Coronary artery (tissue), 2 donors: ENCODE measurements around the gene RNASE4.
"Not testable (repeated sequence)": the region's sequence is repeated elsewhere in the genome, so short reads cannot be mapped to it uniquely, and the experiment has no call there.

Experiments
- DNase-seq: peaks from one replicate; pipeline ENCODE4 v3.0.0-alpha.2; 2017; ENCODE audit warnings: low spot score
- H3K27ac ChIP-seq, 2 donors: fragments of 200-600 bp; sonication (generic); one replicate each; pipeline ENCODE4 v1.5.1; 2016 to 2019
- H3K4me3 ChIP-seq: fragments of 200-600 bp; sonication (generic); 2 replicates; pipeline ENCODE4 v1.5.1; 2016; ENCODE audit warnings: mild to moderate bottlenecking, moderate library complexity
- CTCF ChIP-seq: fragments of 200-600 bp; sonication (generic); IDR thresholded peaks from one replicate; pipeline ENCODE4 v1.5.1; 2019; ENCODE audit warnings: antibody characterized with exemption

RNASE4 gene

DNA sequence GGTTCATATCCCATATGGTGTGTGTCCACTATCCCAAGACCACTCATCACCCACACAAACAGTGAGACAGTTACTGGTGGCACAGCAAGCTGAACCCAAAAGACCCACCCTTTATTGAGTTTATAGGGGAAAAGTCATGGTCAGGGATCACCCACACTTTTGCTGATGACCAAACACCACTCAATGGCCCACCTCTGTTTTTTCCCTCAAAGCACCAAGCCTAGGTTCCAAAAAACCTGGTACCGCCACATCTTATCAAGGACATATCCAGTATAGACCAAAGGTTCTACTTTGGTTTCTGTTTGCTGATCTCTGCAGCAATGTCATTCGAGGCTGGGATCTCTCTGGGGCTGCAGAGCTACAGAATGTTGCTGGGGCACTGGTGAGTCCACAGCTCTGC, 23.2 kb upstream of the RNASE4 start:
- no peak for DNase-seq
- Histone ChIP-seq H3K27ac (no peak overlapping the region), H3K4me3 (no peak overlapping the region)
- no peak for TF ChIP-seq CTCF

- TF ChIP-seq CTCF, result no peak
Observed at GRCh38 chr14:20662968-20663732, 21.2 kb upstream of the RNASE4 start.

GRCh38 chr14:20666400-20666961, 17.9 kb upstream of the RNASE4 start:
- not testable (repeated sequence) for H3K27ac ChIP-seq, H3K4me3 ChIP-seq, DNase-seq

More at GRCh38 chr14:20662968-20663732, 21.2 kb upstream of the RNASE4 start:
- DNase-seq, result peak; percentile 72
- Histone ChIP-seq H3K4me3 (peak overlapping the region; percentile 52), H3K27ac (no peak overlapping the region)

GRCh38 chr14:20667957-20668356, 16.4 kb upstream of the RNASE4 start:
- DNase-seq, result no peak
- Histone ChIP-seq H3K27ac (no peak overlapping the region), H3K4me3 (no peak overlapping the region)
- no peak for TF ChIP-seq CTCF

- DNase-seq, result peak; percentile 45
- no peak for TF ChIP-seq CTCF
- no peak overlapping the region for H3K4me3 ChIP-seq
- no peak overlapping the region for H3K27ac ChIP-seq
Observed at GRCh38 chr14:20668969-20669368, 15.4 kb upstream of the RNASE4 start.

GRCh38 chr14:20671597-20672283, 12.6 kb upstream of the RNASE4 start:
- Histone ChIP-seq H3K4me3 (no peak overlapping the region), H3K27ac (no peak overlapping the region)
- DNase-seq, result peak; percentile 3
- TF ChIP-seq CTCF, result no peak

DNA sequence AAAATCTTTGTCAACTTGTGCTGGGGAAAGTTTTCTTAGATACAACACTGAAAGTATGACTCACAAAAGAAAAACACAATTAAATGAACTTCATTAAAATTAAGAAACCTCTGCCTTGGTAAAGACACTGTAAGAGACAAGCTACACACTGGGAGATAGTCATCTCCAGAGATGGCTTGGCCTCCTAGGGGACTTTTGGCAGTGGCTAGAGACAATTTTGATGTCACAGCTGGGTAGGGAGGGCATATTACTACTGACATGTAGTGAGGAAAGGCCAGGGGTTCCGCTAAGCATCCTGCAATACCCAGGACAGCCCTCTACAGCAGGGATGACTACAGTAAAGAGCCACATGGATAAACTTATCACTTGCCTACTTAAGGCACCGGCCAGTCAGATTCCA, 8.7 kb upstream of the RNASE4 start:
- peak; percentile 17 for DNase-seq
- Histone ChIP-seq H3K4me3 (no peak overlapping the region), H3K27ac (no peak overlapping the region)
- no peak for TF ChIP-seq CTCF
